Measurements from ENCODE around the gene RABL3. TPM values are rescaled to one million over a fixed set of nuclear protein-coding genes. Genes with fewer than 3 reads are reported as not detected.

RABL3 gene
- polyA plus RNA-seq, 1 of the 3 experiments (the other 2 are of a cell fraction), result 2.2 TPM

GRCh38 chr3:120791913-120792312, 49.6 kb upstream of the RABL3 start (continued):
- TF ChIP-seq REST (IDR thresholded peaks at IDR 0.05; ENCODE audit: low read depth, low read length), result no peak
- no peak for TF ChIP-seq CHD2 (IDR thresholded peaks at IDR 0.05; ENCODE audit: low read length, partially characterized antibody)
- TF ChIP-seq ELF1 (IDR thresholded peaks at IDR 0.05), result no peak
- TF ChIP-seq RXRA (IDR thresholded peaks at IDR 0.05; ENCODE audit: borderline replicate concordance, low read depth), result peak; percentile 65; the same call in 1 of the 2 replicates
- TF ChIP-seq ZBTB33 (IDR thresholded peaks at IDR 0.05; ENCODE audit: borderline replicate concordance, low read depth), result no peak
- TF ChIP-seq, protein P1, sequence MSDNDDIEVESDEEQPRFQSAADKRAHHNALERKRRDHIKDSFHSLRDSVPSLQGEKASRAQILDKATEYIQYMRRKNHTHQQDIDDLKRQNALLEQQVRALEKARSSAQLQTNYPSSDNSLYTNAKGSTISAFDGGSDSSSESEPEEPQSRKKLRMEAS (IDR thresholded peaks at IDR 0.05; ENCODE audit: low read depth), result no peak
- TF ChIP-seq TEAD4 (IDR thresholded peaks at IDR 0.05; ENCODE audit: borderline replicate concordance, insufficient read depth), result peak; percentile 82
- no peak for TF ChIP-seq RCOR1 (IDR thresholded peaks at IDR 0.05; ENCODE audit: low read length)
- TF ChIP-seq TAF1 (IDR thresholded peaks at IDR 0.05; ENCODE audit: borderline replicate concordance, low read depth, low read length), result no peak
- TF ChIP-seq, protein P2, sequence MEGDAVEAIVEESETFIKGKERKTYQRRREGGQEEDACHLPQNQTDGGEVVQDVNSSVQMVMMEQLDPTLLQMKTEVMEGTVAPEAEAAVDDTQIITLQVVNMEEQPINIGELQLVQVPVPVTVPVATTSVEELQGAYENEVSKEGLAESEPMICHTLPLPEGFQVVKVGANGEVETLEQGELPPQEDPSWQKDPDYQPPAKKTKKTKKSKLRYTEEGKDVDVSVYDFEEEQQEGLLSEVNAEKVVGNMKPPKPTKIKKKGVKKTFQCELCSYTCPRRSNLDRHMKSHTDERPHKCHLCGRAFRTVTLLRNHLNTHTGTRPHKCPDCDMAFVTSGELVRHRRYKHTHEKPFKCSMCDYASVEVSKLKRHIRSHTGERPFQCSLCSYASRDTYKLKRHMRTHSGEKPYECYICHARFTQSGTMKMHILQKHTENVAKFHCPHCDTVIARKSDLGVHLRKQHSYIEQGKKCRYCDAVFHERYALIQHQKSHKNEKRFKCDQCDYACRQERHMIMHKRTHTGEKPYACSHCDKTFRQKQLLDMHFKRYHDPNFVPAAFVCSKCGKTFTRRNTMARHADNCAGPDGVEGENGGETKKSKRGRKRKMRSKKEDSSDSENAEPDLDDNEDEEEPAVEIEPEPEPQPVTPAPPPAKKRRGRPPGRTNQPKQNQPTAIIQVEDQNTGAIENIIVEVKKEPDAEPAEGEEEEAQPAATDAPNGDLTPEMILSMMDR (IDR thresholded peaks at IDR 0.05), result no peak
- TF ChIP-seq POLR2AphosphoS5 (IDR thresholded peaks at IDR 0.05; ENCODE audit: low read depth, low read length), result peak; percentile 38; the same call in 1 of the 2 replicates
- TF ChIP-seq NFIC (IDR thresholded peaks at IDR 0.05; ENCODE audit: borderline replicate concordance), result peak; percentile 14; the same call in 1 of the 2 replicates

- POLR2A ChIA-PET, result no interaction called here
- Histone ChIP-seq H2AFZ (ENCODE audit: low read depth) (no peak overlapping the region), H3K79me2 (ENCODE audit: insufficient read depth) (no peaks in the 10 kb centered on the region), H3K4me1 (ENCODE audit: control insufficient read depth in 1 of 2, insufficient read depth in 2 of 2, low read depth in 1 of 2, low read length in 1 of 2) (peaks cover 0 to 17% of the 10 kb centered on the region in 2 experiments; a peak in 2 of 4 replicates), H3K36me3 (replicated peaks in 1 of 2; ENCODE audit: control insufficient read depth in 1 of 2, insufficient read depth in 2 of 2, low read length in 1 of 2) (no peaks in the 10 kb centered on the region), H3K27me3 (ENCODE audit: insufficient read depth) (no peaks in the 10 kb centered on the region), H3K9me3 (no peaks in the 10 kb centered on the region), H3K4me2 (no peak overlapping the region), H3F3A (replicated peaks; ENCODE audit: insufficient read depth) (peaks cover 18% of the 10 kb centered on the region), H3K9me2 (no peaks in the 10 kb centered on the region), H3K27ac (ENCODE audit: low read depth in 2 of 2, low read length in 1 of 2) (no peak overlapping the region; a peak in 1 of 4 replicates), H3K4me3 (ENCODE audit: low read depth in 2 of 2, low read length in 1 of 2) (no peak overlapping the region), H3K9ac (no peak overlapping the region), H4K20me1 (ENCODE audit: insufficient read depth) (no peaks in the 10 kb centered on the region)
- CTCF ChIA-PET, result interaction anchor here (9.3 kb wide), 1 partner anchor 228 kb away, joined by 277 read pairs; no protein-coding TSS in a partner anchor
- DNase-seq, result no peak
- TF ChIP-seq RXRA (IDR thresholded peaks at IDR 0.05; ENCODE audit: borderline replicate concordance, low read depth), result no peak
- TF ChIP-seq GATA2 (CRISPR knock-in tag; IDR thresholded peaks at IDR 0.05), result no peak
- TF ChIP-seq POLR2AphosphoS5 (IDR thresholded peaks at IDR 0.05; ENCODE audit: low read depth, low read length), result no peak
- no peak for TF ChIP-seq ZBTB33 (IDR thresholded peaks at IDR 0.05; ENCODE audit: borderline replicate concordance, low read depth)
- no peak for TF ChIP-seq FOXM1 (IDR thresholded peaks at IDR 0.05; ENCODE audit: low read depth)
- TF ChIP-seq, protein P1 (IDR thresholded peaks at IDR 0.05; ENCODE audit: low read depth), result no peak
- no peak for TF ChIP-seq FOXJ3 (CRISPR knock-in tag; IDR thresholded peaks at IDR 0.05)
- no peak for TF ChIP-seq RCOR1 (IDR thresholded peaks at IDR 0.05; ENCODE audit: low read length)
- TF ChIP-seq NRF1 (IDR thresholded peaks at IDR 0.05; ENCODE audit: low read depth, low read length), result no peak
- TF ChIP-seq EP300 (IDR thresholded peaks at IDR 0.05; ENCODE audit: borderline replicate concordance in 1 of 2, low read depth in 1 of 2, low read length in 1 of 2), result no peak
- TF ChIP-seq EZH2phosphoT487 (IDR thresholded peaks at IDR 0.05; ENCODE audit: borderline replicate concordance, low read depth), result no peak
- TF ChIP-seq CHD2 (IDR thresholded peaks at IDR 0.05; ENCODE audit: low read length, partially characterized antibody), result no peak
- no peak for TF ChIP-seq TCF12 (IDR thresholded peaks at IDR 0.05)
- TF ChIP-seq GABPA (IDR thresholded peaks at IDR 0.05; ENCODE audit: low read depth), result no peak
- TF ChIP-seq ELF1 (IDR thresholded peaks at IDR 0.05), result no peak
- TF ChIP-seq MEF2A (IDR thresholded peaks at IDR 0.05; ENCODE audit: borderline replicate concordance, low read depth), result no peak
- WGBS (ENCODE audit: low lambda C conversion rate), result 97% methylated on average over 1 of the region's 1 CpG
These were observed 48.7 kb upstream of the RABL3 start for GRCh38 chr3:120791010-120791409.
